Cerebellar nuclear complex (tissue), 1 donor: ENCODE measurements around the gene PCSK6.
"Not testable (repeated sequence)": the region's sequence is repeated elsewhere in the genome, so short reads cannot be mapped to it uniquely, and the experiment has no call there.

ENCODE experiments used
- DNase-seq, 2 experiments: peaks; one replicate each; lab custom pipeline; 2025; lab: John Stamatoyannopoulos, UW

Gene PCSK6

DNA sequence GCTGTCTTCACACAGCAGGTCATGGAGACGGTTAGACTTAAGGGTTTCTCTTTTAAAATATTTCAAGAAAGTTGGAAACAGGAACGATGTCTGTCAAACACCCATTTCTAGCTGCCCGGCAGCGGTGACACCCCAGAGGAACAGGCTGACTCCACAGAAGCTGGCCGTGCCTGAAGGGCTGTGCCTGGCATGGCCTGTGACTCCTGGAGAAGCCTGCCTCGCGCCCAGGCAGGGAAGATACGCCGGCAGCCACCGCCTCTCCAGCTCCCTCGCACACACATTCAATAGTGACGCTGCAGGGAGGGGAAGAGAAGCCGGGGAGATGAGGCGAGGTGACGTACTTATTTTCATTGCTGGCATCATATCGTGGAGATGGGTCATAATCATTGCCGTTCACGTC lies 59.9 kb downstream of the PCSK6 start:
- no peak for DNase-seq

DNA sequence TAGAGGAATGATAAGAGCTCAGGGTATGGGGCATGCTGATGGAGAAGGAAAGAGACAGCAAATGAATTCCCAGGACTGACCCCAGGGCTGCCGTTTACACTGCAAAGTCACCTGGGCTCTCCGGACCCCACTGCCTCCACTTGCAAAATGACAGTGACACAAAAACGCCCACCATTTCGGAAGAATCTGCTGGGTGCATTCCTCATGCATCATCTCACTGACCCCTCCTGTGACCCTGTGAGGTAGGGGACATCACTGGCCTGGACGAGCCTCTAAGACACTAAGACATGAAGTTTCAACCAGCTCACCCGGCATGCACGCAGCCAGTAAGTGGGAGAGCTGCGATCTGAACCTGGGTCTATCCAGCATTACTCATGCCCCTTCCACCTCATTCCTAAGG lies 60.3 kb downstream of the PCSK6 start:
- no peak for DNase-seq

DNA sequence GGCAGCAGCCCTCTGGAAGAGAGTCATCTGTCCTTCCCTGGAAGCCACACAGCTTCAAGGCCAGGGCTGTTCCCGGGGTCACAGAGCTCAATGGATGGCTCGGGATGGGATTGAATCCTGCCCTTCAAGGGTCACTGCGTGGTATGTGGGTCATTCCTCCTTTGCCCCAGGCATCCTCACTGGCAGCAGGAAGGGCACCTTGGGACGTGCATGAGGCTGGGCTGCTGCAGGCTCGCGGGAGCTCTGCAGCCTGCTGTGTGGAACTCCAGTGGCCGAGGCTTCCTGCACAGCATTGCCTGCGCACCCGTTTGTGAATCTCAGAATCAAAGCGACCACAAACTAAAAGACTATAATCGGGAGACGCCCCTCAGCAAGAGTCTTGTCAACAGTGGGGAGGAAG lies 60.7 kb downstream of the PCSK6 start:
- no peak for DNase-seq

DNA sequence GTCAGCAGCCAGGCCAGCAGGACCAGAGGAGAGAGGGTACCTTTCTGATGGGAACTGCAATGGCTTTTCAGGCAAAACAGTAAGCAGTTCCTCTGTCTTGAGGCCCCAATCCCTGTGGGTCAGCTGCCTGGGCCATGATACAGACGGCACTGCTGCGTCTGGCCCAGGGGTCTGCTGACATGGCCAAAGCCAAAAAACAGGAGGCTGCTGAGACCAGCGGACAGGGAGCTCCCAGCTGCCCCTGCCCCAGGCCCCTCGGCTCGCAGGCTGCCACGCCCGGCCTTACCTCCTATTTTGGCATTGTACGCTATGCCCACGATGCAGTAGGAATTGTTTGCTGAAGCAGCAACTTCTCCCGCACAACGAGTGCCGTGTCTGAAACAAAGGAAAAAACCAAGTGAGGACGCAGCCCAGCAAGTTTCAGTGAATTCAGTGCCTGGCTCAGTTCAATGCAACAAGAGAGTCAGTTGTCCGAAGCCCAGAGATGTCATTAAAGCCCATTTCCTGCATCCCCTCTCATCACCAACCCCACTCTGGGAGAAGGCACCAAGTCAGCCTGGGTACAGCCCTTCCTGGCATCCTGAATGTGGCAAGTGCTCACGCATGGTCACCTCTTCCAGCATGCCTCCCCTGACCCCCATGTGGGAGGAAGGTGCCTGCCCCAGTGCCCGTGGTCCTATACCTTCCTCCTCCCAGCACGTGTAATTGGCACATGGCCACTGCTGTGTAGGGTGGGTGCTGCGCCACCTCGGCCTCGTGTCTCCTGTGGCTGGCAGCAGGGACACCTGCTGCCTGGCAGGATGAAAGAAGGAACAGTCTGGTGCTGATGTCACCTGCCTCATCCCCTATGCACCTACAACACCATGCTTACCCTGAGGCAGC lies 61.7 kb downstream of the PCSK6 start:
- DNase-seq: no peak

- DNase-seq: no peak
Observed at GRCh38 chr15:101426761-101427333, 62.7 kb downstream of the PCSK6 start.

DNA sequence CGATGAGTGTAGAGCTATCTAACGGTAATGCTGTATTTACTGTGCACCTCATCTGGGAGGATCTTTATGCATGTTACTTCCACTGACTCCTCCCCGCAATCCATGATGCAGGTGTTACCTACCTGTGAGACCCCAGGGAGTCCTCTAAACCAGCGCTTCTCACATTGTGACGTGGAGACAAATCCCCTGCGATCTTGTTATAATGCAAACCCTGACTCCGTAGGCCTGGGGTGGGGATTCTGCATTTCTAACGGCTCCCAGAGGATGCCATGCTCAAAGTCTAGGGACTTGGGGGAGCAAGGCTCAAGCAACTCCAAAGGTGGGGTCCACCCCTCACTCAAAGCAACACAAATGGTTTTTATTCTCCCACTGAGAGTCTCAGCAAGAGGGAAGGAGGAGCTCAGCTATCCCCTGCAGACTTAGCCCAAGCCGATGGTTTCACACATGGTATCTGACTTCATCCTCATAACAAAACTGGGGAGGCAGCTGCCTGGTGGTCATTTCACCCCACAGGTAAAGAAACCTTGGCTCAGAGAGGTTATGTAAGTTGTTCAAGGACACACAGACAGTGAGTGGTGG lies 63.6 kb downstream of the PCSK6 start:
- DNase-seq: no peak

DNA sequence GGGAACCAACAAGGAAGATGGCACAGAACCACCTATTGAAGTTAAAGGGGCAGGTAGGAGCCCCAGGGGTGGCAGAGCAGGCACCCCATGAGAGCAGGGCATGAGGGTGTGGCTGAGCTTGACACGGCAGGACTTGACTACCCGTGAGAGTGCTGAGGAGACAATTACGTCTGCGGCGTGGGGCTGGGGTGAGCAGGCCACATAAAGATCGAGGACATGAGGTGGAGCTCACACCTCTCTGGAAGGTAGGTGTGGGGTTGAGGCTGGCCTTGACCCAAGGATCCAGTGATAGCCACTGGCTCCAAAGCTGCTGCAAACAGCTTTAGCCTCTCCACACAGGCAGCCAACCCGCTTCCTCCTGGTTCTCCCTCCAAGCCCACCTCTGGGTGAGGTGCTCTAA lies 64.5 kb downstream of the PCSK6 start:
- no peak for DNase-seq

- no peak for DNase-seq
Observed at GRCh38 chr15:101420232-101420631, 69.3 kb downstream of the PCSK6 start.

GRCh38 chr15:101416475-101416874 lies 73.0 kb downstream of the PCSK6 start:
- DNase-seq: not testable (repeated sequence)

DNA sequence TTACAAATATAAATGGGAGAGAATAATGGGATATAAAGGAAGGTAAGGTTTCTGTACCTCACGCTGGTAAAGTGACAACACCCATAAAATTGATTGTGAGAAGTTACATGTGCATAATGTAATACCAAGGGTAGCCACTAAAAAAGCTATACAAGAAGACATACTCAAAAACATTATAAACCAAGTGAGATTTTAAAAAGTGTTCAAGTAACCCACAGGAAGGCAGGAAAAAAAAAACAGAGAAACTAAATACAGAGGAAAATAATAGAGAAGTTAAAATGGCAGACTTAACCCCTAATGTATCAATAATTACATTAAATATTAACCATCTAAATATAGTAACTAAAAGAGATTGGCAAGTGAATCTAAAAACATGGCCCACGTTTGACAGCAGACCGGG lies 76.3 kb downstream of the PCSK6 start:
- no peak for DNase-seq

DNA sequence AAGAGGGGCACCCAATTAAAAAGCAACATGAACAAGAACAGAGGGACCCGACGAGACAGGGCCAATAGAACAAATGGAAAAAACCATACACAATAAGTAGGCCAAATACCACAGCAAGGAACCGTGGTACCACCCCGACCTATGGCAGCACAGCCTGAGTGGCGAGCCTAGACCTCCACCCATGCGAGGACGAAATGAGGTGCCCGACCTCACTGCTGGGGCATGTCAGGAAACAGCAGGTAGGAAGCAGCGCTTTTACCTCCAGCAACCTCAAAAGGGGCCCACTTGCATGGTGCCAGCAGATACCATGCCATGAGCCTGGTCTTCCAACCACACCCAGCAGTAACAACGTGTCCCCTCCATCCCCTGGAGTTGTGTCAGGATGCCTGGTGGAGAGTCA lies 77.9 kb downstream of the PCSK6 start:
- DNase-seq: no peak

DNA sequence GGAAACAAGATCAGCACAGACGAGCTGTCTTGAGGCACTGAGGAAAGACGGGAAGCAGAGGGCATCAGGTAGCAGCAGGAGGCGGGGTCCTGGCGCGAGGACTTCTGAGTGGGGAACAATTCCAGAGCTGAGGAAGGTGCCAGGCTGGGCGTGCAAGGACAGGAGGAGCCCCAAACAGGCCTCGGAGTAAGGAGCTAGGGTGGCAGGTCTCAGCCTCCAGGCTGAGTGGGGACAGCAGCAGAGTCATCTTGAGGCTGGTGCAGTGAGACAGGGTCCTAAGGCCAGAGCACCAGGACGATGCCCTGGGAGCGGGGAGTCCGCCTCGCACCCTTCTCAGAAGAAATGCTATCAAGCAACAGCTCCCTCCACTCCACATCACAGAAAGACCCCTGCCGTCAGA lies 78.4 kb downstream of the PCSK6 start:
- no peak for DNase-seq

DNA sequence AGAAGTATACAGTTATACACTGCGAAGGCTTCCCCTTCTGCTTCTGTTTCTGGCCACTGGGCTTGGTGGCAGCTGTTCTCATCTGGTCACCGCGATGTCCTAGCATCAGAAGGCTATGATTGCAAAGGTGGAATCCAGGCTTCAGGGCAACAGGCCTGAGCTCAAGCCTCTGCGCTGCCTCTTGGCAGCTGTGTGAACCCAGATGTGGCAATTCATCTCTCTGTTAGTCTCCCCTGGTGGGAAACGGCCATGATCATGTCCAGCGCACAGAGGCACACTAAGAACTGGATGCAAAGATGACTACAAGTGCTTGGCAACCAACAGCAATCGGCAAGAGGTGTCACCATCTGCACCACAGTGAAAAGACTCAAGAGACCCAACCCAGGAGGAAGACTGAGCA lies 78.9 kb downstream of the PCSK6 start:
- DNase-seq: no peak

GRCh38 chr15:101409621-101410020 lies 79.9 kb downstream of the PCSK6 start:
- DNase-seq: no peak

- no peak for DNase-seq
Observed at GRCh38 chr15:101407966-101408775, 81.3 kb downstream of the PCSK6 start.

- no peak for DNase-seq
Observed at GRCh38 chr15:101407439-101407838, 82.1 kb downstream of the PCSK6 start.

- no peak for DNase-seq
Observed at GRCh38 chr15:101406526-101407195, 82.8 kb downstream of the PCSK6 start.

DNA sequence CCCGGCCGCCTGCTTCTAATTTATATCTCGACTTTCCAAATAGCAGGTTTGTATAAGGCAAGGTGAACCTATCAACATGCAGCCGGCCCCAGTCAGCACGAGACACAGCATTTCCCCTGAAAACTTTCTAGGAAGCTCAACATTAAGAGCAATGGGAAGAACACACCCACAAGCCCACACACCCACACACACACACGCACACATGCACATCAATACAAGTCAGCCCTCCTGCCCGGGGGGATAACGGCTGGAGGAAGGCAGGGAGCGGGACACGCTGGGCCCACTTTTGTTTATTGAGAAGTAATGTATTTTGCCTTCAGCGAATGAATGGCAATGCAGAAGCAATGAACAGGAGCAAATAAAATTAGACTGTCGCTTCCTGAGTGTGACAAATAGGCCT lies 83.5 kb downstream of the PCSK6 start:
- no peak for DNase-seq

- DNase-seq: no peak
Observed at GRCh38 chr15:101404245-101404644, 85.3 kb downstream of the PCSK6 start.

- DNase-seq: not testable (repeated sequence)
Observed at GRCh38 chr15:101402883-101403282, 86.6 kb downstream of the PCSK6 start.

- no peak for DNase-seq
Observed at GRCh38 chr15:101401286-101401685, 88.2 kb downstream of the PCSK6 start.

- no peak for DNase-seq
Observed at GRCh38 chr15:101399431-101399830, 90.1 kb downstream of the PCSK6 start.
